T1000 (cell line): Measurements from ENCODE around the gene TRIM37.
"Not testable (repeated sequence)": the region's sequence is repeated elsewhere in the genome, so short reads cannot be mapped to it uniquely, and the experiment has no call there.

Experiments used
- DNase-seq: peaks from one replicate; lab custom pipeline; 2025; ENCODE audit warnings: mixed read lengths; lab: John Stamatoyannopoulos, UW

The TRIM37 gene

GRCh38 chr17:59106463-59107305 is at the start of gene TRIM37:
Gene TRIM37 (minus strand): TSS chr17:59106880. CDS start chr17:59106461, 419 bp downstream.
- peak; percentile 100 for DNase-seq

GRCh38 chr17:59155439-59156177 is 48.9 kb upstream of the TRIM37 start, which contains the start of gene PRR11:
Gene PRR11 (plus strand): TSS chr17:59155746. CDS start chr17:59169753, 14,007 bp downstream.
- no peak for DNase-seq

- peak; percentile 100 for DNase-seq
Observed at GRCh38 chr17:59154721-59155438, 48.2 kb upstream of the TRIM37 start, which contains the start of gene SKA2. Gene SKA2 (minus strand): TSS chr17:59155186. CDS start chr17:59155163, 23 bp downstream.

- DNase-seq, result no peak
Observed at GRCh38 chr17:59154292-59154720, 47.6 kb upstream of the TRIM37 start.

- no peak for DNase-seq
Observed at GRCh38 chr17:59152925-59153324, 46.2 kb upstream of the TRIM37 start.

GRCh38 chr17:59151591-59151990 is 44.9 kb upstream of the TRIM37 start:
- DNase-seq, result no peak

- no peak for DNase-seq
Observed at GRCh38 chr17:59151006-59151405, 44.3 kb upstream of the TRIM37 start.

- DNase-seq, result no peak
Observed at GRCh38 chr17:59149841-59150511, 43.3 kb upstream of the TRIM37 start.

GRCh38 chr17:59149051-59149450 is 42.4 kb upstream of the TRIM37 start:
- no peak for DNase-seq

GRCh38 chr17:59145571-59146096 is 39.0 kb upstream of the TRIM37 start:
- DNase-seq, result no peak

- no peak for DNase-seq
Observed at GRCh38 chr17:59141860-59142259, 35.2 kb upstream of the TRIM37 start.

GRCh38 chr17:59139939-59140338 is 33.3 kb upstream of the TRIM37 start:
- DNase-seq, result no peak

- DNase-seq, result not testable (repeated sequence)
Observed at GRCh38 chr17:59138339-59138738, 31.7 kb upstream of the TRIM37 start.

- no peak for DNase-seq
Observed at GRCh38 chr17:59131131-59131530, 24.5 kb upstream of the TRIM37 start.

- no peak for DNase-seq
Observed at GRCh38 chr17:59129814-59130213, 23.1 kb upstream of the TRIM37 start.

GRCh38 chr17:59126809-59127417 is 20.2 kb upstream of the TRIM37 start:
- no peak for DNase-seq

GRCh38 chr17:59124665-59125064 is 18.0 kb upstream of the TRIM37 start:
- no peak for DNase-seq

- DNase-seq, result no peak
Observed at GRCh38 chr17:59121901-59122480, 15.3 kb upstream of the TRIM37 start.

- DNase-seq, result no peak
Observed at GRCh38 chr17:59115474-59115873, 8.8 kb upstream of the TRIM37 start.

GRCh38 chr17:59111539-59111938 is 4.9 kb upstream of the TRIM37 start:
- no peak for DNase-seq

GRCh38 chr17:59110973-59111372 is 4.3 kb upstream of the TRIM37 start:
- DNase-seq, result no peak
